A673 (cell line): ENCODE results near the gene OR10K1.

Source experiments
- CTCF ChIP-seq: fragments of 300-800, 200-600 bp; sonication (generic); conservative IDR thresholded peaks from 2 replicates; pipeline ENCODE4 v1.5.1; 2017; ENCODE audit warnings: low read depth, mild to moderate bottlenecking, antibody characterized with exemption, low read length, moderate library complexity, mixed read lengths
- EZH2 ChIP-seq: fragments of 200-600 bp; sonication (generic); IDR thresholded peaks from 2 replicates; pipeline ENCODE4 v1.6.1; 2017; ENCODE audit warnings: borderline replicate concordance, low read depth, mild to moderate bottlenecking, mixed read lengths, antibody characterized with exemption, low read length; ENCODE audit not compliant: poor library complexity, severe bottlenecking

- no peak for TF ChIP-seq EZH2
- TF ChIP-seq CTCF: no peak
These were observed 4.4 kb upstream of the OR10K1 start for GRCh38 chr1:158457246-158457645.
